H9 (cell line): Measurements from ENCODE around the gene DEK. TPM values are rescaled to one million over a fixed set of nuclear protein-coding genes. Genes with fewer than 3 reads are reported as not detected.
A peak's percentile ranks its signal among the peaks of the same experiment; 100 is the strongest.

Source experiments
- DNase-seq: peaks from one replicate; pipeline ENCODE4 v3.0.0-alpha.2; 2017
- H2AFZ ChIP-seq: one replicate; pipeline ENCODE4 v1.6.1; 2013; ENCODE audit warnings: mild to moderate bottlenecking, low read length, control low read depth, moderate library complexity
- H2AK5ac ChIP-seq: 2 replicates; pipeline ENCODE4 v1.6.1; 2013; ENCODE audit warnings: low read length, control low read depth, mixed read lengths; ENCODE audit not compliant: insufficient read length
- H2BK120ac ChIP-seq: one replicate; pipeline ENCODE4 v1.6.1; 2013; ENCODE audit warnings: low read depth, mild to moderate bottlenecking, low read length, control low read depth, inconsistent platforms; ENCODE audit not compliant: poor library complexity, severe bottlenecking
- H2BK12ac ChIP-seq: 2 replicates; pipeline ENCODE4 v1.6.1; 2013; ENCODE audit warnings: low read length, control low read depth, mixed read lengths, low read depth; ENCODE audit not compliant: insufficient read length
- H2BK15ac ChIP-seq: 2 replicates; pipeline ENCODE4 v1.6.1; 2013; ENCODE audit warnings: low read depth, low read length, control low read depth
- H2BK20ac ChIP-seq: one replicate; pipeline ENCODE4 v1.6.1; 2013; ENCODE audit warnings: low read depth, mild to moderate bottlenecking, low read length, control low read depth, inconsistent platforms; ENCODE audit not compliant: poor library complexity, severe bottlenecking
- H2BK5ac ChIP-seq: 2 replicates; pipeline ENCODE4 v1.6.1; 2013; ENCODE audit warnings: low read length, control low read depth, mixed read lengths; ENCODE audit not compliant: insufficient read length
- H3K14ac ChIP-seq: 2 replicates; pipeline ENCODE4 v1.6.1; 2013; ENCODE audit warnings: low read length, control low read depth; ENCODE audit not compliant: insufficient read depth
- H3K18ac ChIP-seq: 2 replicates; pipeline ENCODE4 v1.6.1; 2013; ENCODE audit warnings: low read depth, mild to moderate bottlenecking, mixed read lengths, low read length, control low read depth; ENCODE audit not compliant: insufficient read length
- H3K23ac ChIP-seq: 2 replicates; pipeline ENCODE4 v1.6.1; 2013; ENCODE audit warnings: low read length, control low read depth, mixed read lengths, low read depth; ENCODE audit not compliant: insufficient read length
- H3K23me2 ChIP-seq: 2 replicates; pipeline ENCODE4 v1.6.1; 2013; ENCODE audit warnings: low read depth, mild to moderate bottlenecking, mixed read lengths, low read length, control low read depth; ENCODE audit not compliant: insufficient read length, poor library complexity, severe bottlenecking
- H3K27ac ChIP-seq: 2 replicates; pipeline ENCODE4 v1.5.1; 2013; ENCODE audit warnings: low read length, control low read depth, mixed read lengths, low read depth; ENCODE audit not compliant: insufficient read length
- H3K27me3 ChIP-seq: 2 replicates; pipeline ENCODE4 v1.6.1; 2013; ENCODE audit warnings: low read length, control low read depth, inconsistent platforms; ENCODE audit not compliant: insufficient read depth
- H3K4ac ChIP-seq: 2 replicates; pipeline ENCODE4 v1.6.1; 2013; ENCODE audit warnings: low read depth, mild to moderate bottlenecking, control low read depth, inconsistent platforms, low read length, moderate library complexity
- H3K4me1 ChIP-seq: 2 replicates; pipeline ENCODE4 v1.6.1; 2013; ENCODE audit warnings: low read length, control low read depth, inconsistent platforms; ENCODE audit not compliant: insufficient read depth
- H3K4me2 ChIP-seq: 2 replicates; pipeline ENCODE4 v1.6.1; 2013; ENCODE audit warnings: low read length, control low read depth, mixed read lengths; ENCODE audit not compliant: insufficient read length, insufficient read depth
- H3K56ac ChIP-seq: 2 replicates; pipeline ENCODE4 v1.6.1; 2013; ENCODE audit warnings: low read depth, mild to moderate bottlenecking, mixed read lengths, low read length, control low read depth; ENCODE audit not compliant: insufficient read length
- H3K79me1 ChIP-seq: 2 replicates; pipeline ENCODE4 v1.6.1; 2013; ENCODE audit warnings: low read depth, mild to moderate bottlenecking, moderate library complexity, low read length, control low read depth, inconsistent platforms; ENCODE audit not compliant: insufficient read depth, poor library complexity, severe bottlenecking
- H3K79me2 ChIP-seq: 2 replicates; pipeline ENCODE4 v1.6.1; 2013; ENCODE audit warnings: low read length, control low read depth, inconsistent platforms; ENCODE audit not compliant: insufficient read depth
- H3K9ac ChIP-seq: 2 replicates; pipeline ENCODE4 v1.6.1; 2013; ENCODE audit warnings: low read length, control low read depth, mixed read lengths; ENCODE audit not compliant: insufficient read length; ENCODE audit errors: extremely low read depth
- H3K9me3 ChIP-seq: one replicate; pipeline ENCODE4 v1.6.1; 2013; ENCODE audit warnings: low read depth, low read length, inconsistent platforms; ENCODE audit not compliant: control insufficient read depth
- H3T11ph ChIP-seq: one replicate; pipeline ENCODE4 v1.6.1; 2013; ENCODE audit warnings: mild to moderate bottlenecking, low read length, control low read depth, inconsistent platforms
- H4K20me1 ChIP-seq: one replicate; pipeline ENCODE4 v1.6.1; 2013; ENCODE audit not compliant: control insufficient read depth, insufficient read length, insufficient read depth
- H4K5ac ChIP-seq: 2 replicates; pipeline ENCODE4 v1.6.1; 2013; ENCODE audit warnings: low read depth, mild to moderate bottlenecking, mixed read lengths, low read length, control low read depth; ENCODE audit not compliant: insufficient read length
- H4K8ac ChIP-seq: replicated peaks from 2 replicates; pipeline ENCODE4 v1.6.1; 2013; ENCODE audit warnings: low read length, control low read depth, mixed read lengths, low read depth; ENCODE audit not compliant: insufficient read length
- H4K91ac ChIP-seq: 2 replicates; pipeline ENCODE4 v1.6.1; 2013; ENCODE audit warnings: low read depth, mild to moderate bottlenecking, moderate library complexity, mixed read lengths, low read length, control low read depth; ENCODE audit not compliant: insufficient read length
- H3K27ac Mint-ChIP-seq, 3 experiments: 2 replicates in 2 of 3; 3 replicates in 1 of 3; pipeline ENCODE4 v1.8.0; 2020 to 2021; ENCODE audit warnings: mixed read lengths in 3 of 3, mild to moderate bottlenecking in 1 of 3, moderate library complexity in 1 of 3
- H3K27me3 Mint-ChIP-seq: 2 replicates; pipeline ENCODE4 v1.8.0; 2021; ENCODE audit warnings: low read depth, mild to moderate bottlenecking, moderate library complexity, mixed read lengths
- H3K36me3 Mint-ChIP-seq, 3 experiments: 2 replicates in 2 of 3; 3 replicates in 1 of 3; pipeline ENCODE4 v1.8.0; 2020 to 2021; ENCODE audit warnings: low read depth in 3 of 3, mixed read lengths in 3 of 3; ENCODE audit not compliant: insufficient read depth in 1 of 3
- H3K4me1 Mint-ChIP-seq, 2 experiments: 2 replicates each; pipeline ENCODE4 v1.8.0; 2020; ENCODE audit warnings: mixed read lengths in 2 of 2
- H3K4me3 Mint-ChIP-seq, 2 experiments: 2 replicates in 1 of 2; 3 replicates in 1 of 2; pipeline ENCODE4 v1.8.0; 2020 to 2021; ENCODE audit warnings: mild to moderate bottlenecking in 2 of 2, mixed read lengths in 2 of 2, moderate library complexity in 1 of 2
- H3K9me3 Mint-ChIP-seq, 2 experiments: 2 replicates in 1 of 2; 3 replicates in 1 of 2; pipeline ENCODE4 v1.8.0; 2020; ENCODE audit warnings: mild to moderate bottlenecking in 2 of 2, mixed read lengths in 2 of 2, moderate library complexity in 1 of 2
- WGBS: extraction: QIAGEN DNeasy Blood & Tissue Kit; methylation state at CpG from one replicate; pipeline ENCODE4 v1.1.7; 2013; ENCODE audit warnings: missing lambda C conversion rate, low lambda C conversion rate, mixed read lengths; ENCODE audit not compliant: insufficient read length; ENCODE audit errors: extremely low coverage; 5-methylcytosine and 5-hydroxymethylcytosine counted together
- total RNA-seq: library from RNA; stranded (reverse); gene quantifications from 2 replicates; pipeline ENCODE4 v1.2.1, GENCODE V29; 2021
- TF ChIP-seq, protein P1 (sequence below): fragments of 200-600 bp; sonication (generic); conservative IDR thresholded peaks from 3 replicates; pipeline ENCODE4 v1.8.0; 2021; ENCODE audit warnings: antibody characterized with exemption, mild to moderate bottlenecking

The DEK gene
- total RNA-seq, 1 experiment from 2014 or later = 217 TPM

DNA sequence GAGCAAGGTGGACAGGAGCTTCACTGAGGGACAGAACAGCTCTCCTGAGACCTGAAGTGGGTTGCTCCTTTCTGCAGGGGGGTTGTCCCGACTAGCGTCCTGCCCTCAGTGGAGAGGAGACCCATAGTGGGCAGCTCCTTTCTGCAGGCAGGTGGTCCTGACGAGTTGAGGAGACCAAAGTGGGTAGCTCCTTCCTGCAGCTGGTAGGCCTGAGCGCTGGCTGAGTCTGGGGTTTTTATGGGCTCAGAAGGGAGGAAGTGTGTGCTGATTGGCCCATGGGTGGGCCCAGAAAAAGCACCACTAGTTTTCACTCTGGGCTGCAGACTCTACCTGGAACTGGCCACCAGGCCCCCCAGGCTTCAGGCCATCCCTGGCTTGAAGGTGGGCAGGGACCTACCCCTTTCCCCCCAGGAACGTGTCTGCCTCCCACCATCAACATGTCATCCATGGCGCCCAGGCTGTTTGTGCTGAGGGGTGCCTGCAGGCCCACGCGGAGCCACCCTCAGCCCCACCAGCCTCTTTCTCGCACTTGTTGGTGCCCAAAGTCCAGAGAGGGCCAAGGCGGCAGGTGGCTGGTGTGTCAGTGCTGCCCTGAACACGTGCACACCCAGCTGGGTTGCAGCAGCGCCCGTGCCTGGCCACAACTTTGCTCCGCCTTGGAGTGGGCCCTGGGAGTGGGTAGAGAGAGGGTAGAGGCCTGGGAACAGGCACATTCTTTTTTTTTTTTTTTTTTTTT is 1.6 kb upstream of the DEK start:
- Mint-ChIP-seq H3K36me3 (peaks cover 24 to 27% (median 26%) of the 10 kb centered on the region in 3 experiments), H3K27ac (peak overlapping the region in 1 of 3 experiments; percentile 96; a peak in 1 of 7 replicates), H3K4me1 (peaks cover 23 to 31% of the 10 kb centered on the region in 2 experiments), H3K9me3 (peaks cover 0 to 3% of the 10 kb centered on the region in 2 experiments; a peak in 3 of 5 replicates), H3K4me3 (peak overlapping the region; percentile 86 to 88), H3K27me3 (no peaks in the 10 kb centered on the region)
- no peak overlapping the region for H2BK20ac ChIP-seq
- H2BK120ac ChIP-seq = no peak overlapping the region
- no peak overlapping the region for H2BK12ac ChIP-seq
- H3K79me1 ChIP-seq = no peaks in the 10 kb centered on the region
- H3K14ac ChIP-seq = no peak overlapping the region; the same call in 1 of the 2 replicates
- no peak overlapping the region for H4K91ac ChIP-seq
- no peak overlapping the region for H3K56ac ChIP-seq
- no peak overlapping the region for H3K18ac ChIP-seq
- H4K5ac ChIP-seq = no peak overlapping the region
- DNase-seq = peak; percentile 37
- H3K23ac ChIP-seq = no peak overlapping the region
- H3K4me1 ChIP-seq = peaks cover 6% of the 10 kb centered on the region; the same call in 1 of the 2 replicates
- no peaks in the 10 kb centered on the region for H3K9me3 ChIP-seq
- H3K9ac ChIP-seq = no peak overlapping the region
- peaks cover 29% of the 10 kb centered on the region for H3K79me2 ChIP-seq
- no peak overlapping the region for H3K27ac ChIP-seq
- H2AK5ac ChIP-seq = no peak overlapping the region
- TF ChIP-seq, protein P1, sequence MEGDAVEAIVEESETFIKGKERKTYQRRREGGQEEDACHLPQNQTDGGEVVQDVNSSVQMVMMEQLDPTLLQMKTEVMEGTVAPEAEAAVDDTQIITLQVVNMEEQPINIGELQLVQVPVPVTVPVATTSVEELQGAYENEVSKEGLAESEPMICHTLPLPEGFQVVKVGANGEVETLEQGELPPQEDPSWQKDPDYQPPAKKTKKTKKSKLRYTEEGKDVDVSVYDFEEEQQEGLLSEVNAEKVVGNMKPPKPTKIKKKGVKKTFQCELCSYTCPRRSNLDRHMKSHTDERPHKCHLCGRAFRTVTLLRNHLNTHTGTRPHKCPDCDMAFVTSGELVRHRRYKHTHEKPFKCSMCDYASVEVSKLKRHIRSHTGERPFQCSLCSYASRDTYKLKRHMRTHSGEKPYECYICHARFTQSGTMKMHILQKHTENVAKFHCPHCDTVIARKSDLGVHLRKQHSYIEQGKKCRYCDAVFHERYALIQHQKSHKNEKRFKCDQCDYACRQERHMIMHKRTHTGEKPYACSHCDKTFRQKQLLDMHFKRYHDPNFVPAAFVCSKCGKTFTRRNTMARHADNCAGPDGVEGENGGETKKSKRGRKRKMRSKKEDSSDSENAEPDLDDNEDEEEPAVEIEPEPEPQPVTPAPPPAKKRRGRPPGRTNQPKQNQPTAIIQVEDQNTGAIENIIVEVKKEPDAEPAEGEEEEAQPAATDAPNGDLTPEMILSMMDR = no peak
- H3K4me2 ChIP-seq = peak overlapping the region; percentile 58
- H4K20me1 ChIP-seq = no peaks in the 10 kb centered on the region
- H2BK15ac ChIP-seq = no peak overlapping the region
- H3K23me2 ChIP-seq = peaks cover 15% of the 10 kb centered on the region
- no CpG with 5 or more reads among the region's 14 CpGs for WGBS
- H3K27me3 ChIP-seq = no peaks in the 10 kb centered on the region
- H2BK5ac ChIP-seq = no peak overlapping the region
- no peak overlapping the region for H2AFZ ChIP-seq
- H4K8ac ChIP-seq = no peak overlapping the region
- no peak overlapping the region for H3K4ac ChIP-seq
- H3T11ph ChIP-seq = no peak overlapping the region
